ACC112 (cell line): ENCODE data around the gene NOL4.

ENCODE experiments used
- H2AFZ ChIP-seq: fragments of 200-600 bp; sonication (generic); one replicate; pipeline ENCODE4 v1.6.0; 2017; ENCODE audit warnings: antibody characterized with exemption, low read length; ENCODE audit not compliant: unreplicated experiment
- H3K27ac ChIP-seq: fragments of 200-600 bp; sonication (generic); 2 replicates; pipeline ENCODE4 v1.5.1; 2014; ENCODE audit warnings: low read depth, mild to moderate bottlenecking, antibody characterized with exemption, low read length, moderate library complexity
- H3K27me3 ChIP-seq: fragments of 200-600 bp; sonication (generic); 2 replicates; pipeline ENCODE4 v1.6.1; 2014; ENCODE audit warnings: mild to moderate bottlenecking, antibody characterized with exemption, low read length, moderate library complexity, mixed read lengths; ENCODE audit not compliant: insufficient read depth
- H3K36me3 ChIP-seq: fragments of 200-600 bp; sonication (generic); 2 replicates; pipeline ENCODE4 v1.6.1; 2016; ENCODE audit warnings: mild to moderate bottlenecking, antibody characterized with exemption, low read length, moderate library complexity, mixed read lengths; ENCODE audit not compliant: insufficient read depth
- H3K4me1 ChIP-seq: fragments of 200-600 bp; sonication (generic); one replicate; pipeline ENCODE4 v1.6.1; 2016; ENCODE audit warnings: low read length, mixed read lengths; ENCODE audit not compliant: insufficient read depth, unreplicated experiment, control insufficient read depth
- H3K4me3 ChIP-seq: fragments of 200-600 bp; sonication (generic); 2 replicates; pipeline ENCODE4 v1.5.1; 2014; ENCODE audit warnings: mild to moderate bottlenecking, low read depth, low read length
- H3K79me2 ChIP-seq: fragments of 200-600 bp; sonication (generic); one replicate; pipeline ENCODE4 v1.6.0; 2016; ENCODE audit warnings: low read length; ENCODE audit not compliant: control insufficient read depth, unreplicated experiment, insufficient read depth

The NOL4 gene

DNA sequence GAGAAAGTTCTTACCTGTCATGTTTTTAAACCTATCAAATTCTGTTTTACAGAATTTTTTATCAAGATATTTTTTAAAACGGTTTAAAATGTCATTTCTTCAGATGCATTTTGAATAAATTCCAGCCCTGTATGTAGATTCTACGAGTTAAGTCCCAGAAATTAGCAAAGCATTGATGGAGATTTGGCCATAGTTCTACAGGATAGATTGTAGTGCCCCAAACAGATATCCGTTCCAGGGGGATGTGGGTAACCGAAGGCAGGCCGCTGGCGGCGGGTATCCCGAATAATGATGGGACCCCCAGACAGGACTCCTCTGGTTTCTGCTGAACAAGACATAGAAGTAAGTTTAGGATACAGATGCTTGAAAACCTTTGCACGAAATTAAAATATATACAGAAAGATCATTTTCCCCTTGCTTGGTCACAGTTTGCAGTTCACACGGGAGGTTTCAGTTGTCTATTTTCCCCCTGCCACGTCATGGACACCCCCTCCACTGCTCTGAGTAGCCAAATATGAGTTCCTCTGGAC, 755 bp downstream of the NOL4 start:
- peaks cover 8% of the 10 kb centered on the region for H3K4me1 ChIP-seq
- H3K4me3 ChIP-seq, result peak overlapping the region; percentile 79
- peaks cover 99% of the 10 kb centered on the region for H3K27me3 ChIP-seq
- H2AFZ ChIP-seq, result peak overlapping the region; percentile 91
- H3K36me3 ChIP-seq, result no peaks in the 10 kb centered on the region
- no peaks in the 10 kb centered on the region for H3K79me2 ChIP-seq
- H3K27ac ChIP-seq, result no peak overlapping the region

DNA sequence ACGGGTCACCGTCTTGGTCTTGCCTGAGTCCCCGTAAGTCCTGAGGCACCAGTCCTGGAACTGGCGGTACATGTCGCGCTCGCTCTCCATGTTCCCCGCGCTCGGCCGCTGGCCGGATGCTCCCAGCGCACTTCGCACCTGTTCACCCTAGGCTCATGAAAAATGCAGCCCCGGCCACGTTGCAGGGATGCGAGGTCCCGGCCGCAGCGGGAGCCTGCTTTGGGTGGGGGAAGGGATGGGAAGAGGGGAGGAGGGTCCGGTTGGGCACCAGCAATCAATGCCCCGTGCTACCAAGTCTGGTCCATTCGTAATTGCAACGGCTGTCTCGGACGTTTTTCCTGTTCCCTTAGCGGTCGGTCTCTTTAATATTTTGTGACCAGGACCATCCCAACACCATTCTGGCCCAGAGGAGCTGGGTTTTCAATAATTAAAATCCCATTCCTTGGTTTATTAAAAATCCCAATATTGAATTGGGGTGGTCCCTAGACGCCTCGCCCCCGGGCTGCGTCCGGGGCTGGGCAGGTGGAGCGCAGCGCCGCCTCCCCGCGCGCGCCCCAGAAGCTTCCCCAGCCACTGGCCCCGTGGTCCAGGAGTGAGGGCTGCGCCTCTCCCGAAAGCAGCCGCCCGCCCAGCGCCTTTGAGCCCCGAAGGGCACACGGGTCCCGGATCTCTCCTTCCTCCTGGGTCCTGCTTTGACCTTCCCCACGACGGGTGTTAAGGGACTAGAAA, 1.4 kb downstream of the NOL4 start:
- peak overlapping the region; percentile 30 for H2AFZ ChIP-seq

DNA sequence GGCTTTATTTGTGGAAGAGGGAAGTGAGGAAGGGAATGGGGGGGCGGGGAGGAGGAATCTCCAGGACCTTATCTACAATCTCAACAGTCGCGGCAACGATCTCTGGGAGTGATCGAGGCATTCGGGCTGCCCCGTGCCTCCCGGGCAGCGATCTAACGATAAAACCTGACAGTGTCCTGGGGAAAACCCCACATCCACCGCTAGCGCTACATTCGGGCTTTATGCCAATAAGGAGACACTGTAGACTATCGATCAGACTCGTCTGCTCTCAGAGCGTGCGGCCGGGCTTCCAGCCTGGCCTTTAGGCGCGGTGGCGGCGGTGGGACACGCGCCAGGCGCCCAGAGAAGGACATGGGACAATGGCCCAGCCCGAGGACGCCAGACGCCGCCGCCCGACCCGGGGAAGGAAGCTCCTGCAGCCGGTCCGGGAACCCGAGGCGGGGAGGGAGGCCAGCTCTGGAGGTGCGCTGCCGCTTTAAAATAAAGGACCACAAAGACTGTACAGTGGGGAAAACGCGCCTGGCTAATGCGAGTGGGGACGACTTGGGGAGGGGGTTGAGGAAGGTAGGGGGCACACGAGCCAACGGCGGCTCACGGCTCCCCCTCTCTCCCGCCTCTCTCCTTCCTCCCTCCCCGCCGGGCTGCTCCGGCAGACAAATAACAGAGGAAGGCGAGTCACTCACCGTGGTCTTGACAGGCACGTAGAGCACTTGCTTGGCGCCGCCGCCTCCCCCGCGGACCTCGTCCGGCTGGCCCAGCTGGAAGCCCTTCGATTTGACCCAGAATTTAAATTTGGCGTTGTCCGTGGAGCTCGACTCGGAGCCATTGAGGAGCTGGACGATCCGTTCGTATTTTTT, 2.2 kb downstream of the NOL4 start:
- peak overlapping the region; percentile 39 for H2AFZ ChIP-seq
- no peak overlapping the region for H3K27ac ChIP-seq
- peak overlapping the region; percentile 79 for H3K4me3 ChIP-seq
- no peaks in the 10 kb centered on the region for H3K79me2 ChIP-seq
- no peaks in the 10 kb centered on the region for H3K36me3 ChIP-seq
- peaks cover 99% of the 10 kb centered on the region for H3K27me3 ChIP-seq
- peaks cover 8% of the 10 kb centered on the region for H3K4me1 ChIP-seq

More for the DNA sequence above, 1.4 kb downstream of the NOL4 start:
- Histone ChIP-seq H3K27ac (no peak overlapping the region), H3K4me1 (peaks cover 8% of the 10 kb centered on the region), H3K27me3 (peaks cover 99% of the 10 kb centered on the region), H3K4me3 (peak overlapping the region; percentile 79), H3K79me2 (no peaks in the 10 kb centered on the region), H3K36me3 (no peaks in the 10 kb centered on the region)

DNA sequence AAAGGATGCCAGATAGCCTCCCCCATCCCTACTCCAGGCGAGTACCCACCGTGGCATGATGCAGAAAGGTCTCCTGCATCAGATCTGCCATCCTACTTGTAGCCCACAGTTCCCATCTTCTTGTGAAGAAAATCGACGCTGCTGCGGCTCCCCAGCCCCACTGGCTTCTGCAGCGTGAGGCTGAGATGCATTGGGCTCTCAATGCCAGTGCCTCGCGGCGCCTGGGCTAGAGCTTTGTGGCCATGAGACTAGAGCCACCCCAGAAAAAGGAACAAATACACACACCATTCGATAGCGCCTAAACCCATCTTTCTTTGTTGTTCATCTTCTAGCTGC, 2.8 kb downstream of the NOL4 start:
- peak overlapping the region; percentile 79 for H3K4me3 ChIP-seq
- peaks cover 93% of the 10 kb centered on the region for H3K27me3 ChIP-seq
- no peaks in the 10 kb centered on the region for H3K36me3 ChIP-seq
- H2AFZ ChIP-seq, result no peak overlapping the region
- H3K79me2 ChIP-seq, result no peaks in the 10 kb centered on the region
- H3K27ac ChIP-seq, result no peak overlapping the region
- peaks cover 8% of the 10 kb centered on the region for H3K4me1 ChIP-seq

DNA sequence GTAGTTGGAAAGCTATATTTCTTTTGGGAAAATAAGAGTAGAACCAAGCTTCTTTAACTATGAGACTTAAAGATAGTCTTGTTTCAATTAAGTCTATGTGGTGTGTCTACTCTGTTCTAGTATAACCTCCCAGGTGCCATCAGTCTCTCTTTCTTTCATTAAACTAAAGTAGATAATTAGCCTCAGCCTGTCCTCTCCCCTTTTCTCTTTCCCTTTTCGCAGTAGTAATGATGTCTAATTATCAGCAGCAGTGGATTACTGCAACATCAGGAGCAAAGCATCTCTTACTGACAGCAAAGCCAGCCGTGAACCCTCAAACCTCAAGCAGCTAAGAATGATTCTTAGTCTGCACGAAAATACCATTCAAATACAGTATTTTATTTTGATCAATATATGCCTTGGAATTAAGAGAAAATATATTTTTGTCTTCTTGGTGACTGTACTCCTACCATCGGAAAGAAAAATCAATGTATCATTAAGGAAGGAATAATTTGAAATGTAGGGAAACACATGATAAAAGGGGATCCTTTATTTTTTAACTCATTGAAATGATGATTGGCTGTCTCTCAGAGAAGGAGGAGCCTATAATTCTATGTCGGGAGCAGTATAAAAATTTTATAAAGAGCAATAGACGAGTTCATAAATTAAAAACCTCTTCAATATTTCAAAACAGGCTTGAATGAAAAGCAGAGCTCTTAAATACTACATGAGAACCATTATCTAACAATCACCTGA, 4.5 kb downstream of the NOL4 start:
- Histone ChIP-seq H3K4me3 (no peak overlapping the region), H3K27me3 (peaks cover 85% of the 10 kb centered on the region), H2AFZ (no peak overlapping the region), H3K79me2 (no peaks in the 10 kb centered on the region), H3K4me1 (peaks cover 8% of the 10 kb centered on the region), H3K36me3 (no peaks in the 10 kb centered on the region), H3K27ac (no peak overlapping the region)

DNA sequence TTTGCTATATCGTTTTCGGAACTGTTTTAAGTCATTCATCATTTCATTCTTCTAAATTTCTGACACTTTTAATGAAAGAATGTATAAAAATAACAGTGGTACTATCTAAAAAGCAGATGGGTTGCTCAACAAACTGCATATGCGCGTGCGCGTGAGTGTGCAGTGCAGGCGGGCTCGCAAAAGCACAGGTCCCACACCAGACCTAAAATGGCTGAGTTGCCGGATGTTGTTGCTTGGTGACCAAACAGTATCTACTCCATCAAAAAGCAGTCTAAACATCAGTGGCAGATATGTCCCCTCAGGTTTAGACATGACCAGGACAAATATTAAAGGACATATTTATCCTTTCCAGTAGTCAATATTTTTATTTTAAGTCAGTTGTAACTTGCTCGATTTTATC, 5.1 kb downstream of the NOL4 start:
- Histone ChIP-seq H3K27me3 (peaks cover 85% of the 10 kb centered on the region), H2AFZ (no peak overlapping the region)

DNA sequence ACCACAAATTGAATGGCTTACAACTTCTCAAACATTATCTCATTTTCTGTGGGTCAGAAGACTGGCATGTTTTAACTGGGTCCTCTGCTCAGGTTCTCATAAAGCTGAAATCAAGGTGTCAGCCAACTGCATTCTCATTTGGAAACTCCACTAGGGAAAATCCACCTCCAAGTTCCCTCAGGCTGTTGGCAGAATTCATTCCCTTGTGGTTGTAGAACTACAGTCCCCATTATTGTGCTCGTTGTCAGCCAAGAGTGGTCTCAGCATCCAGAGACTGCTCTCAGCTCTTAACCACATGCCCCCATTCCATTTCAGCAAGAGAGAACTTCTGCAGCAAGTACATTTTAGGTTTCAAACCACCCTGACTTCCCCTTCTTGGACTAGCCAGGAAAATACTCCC, 12.2 kb downstream of the NOL4 start:
- Histone ChIP-seq H3K79me2 (no peaks in the 10 kb centered on the region), H3K4me3 (no peak overlapping the region), H3K4me1 (no peaks in the 10 kb centered on the region), H3K27ac (no peak overlapping the region), H3K36me3 (no peaks in the 10 kb centered on the region), H2AFZ (no peak overlapping the region), H3K27me3 (peaks cover 31% of the 10 kb centered on the region)

More for the DNA sequence above, 5.1 kb downstream of the NOL4 start:
- no peak overlapping the region for H3K4me3 ChIP-seq
- H3K4me1 ChIP-seq, result peaks cover 8% of the 10 kb centered on the region
- no peaks in the 10 kb centered on the region for H3K79me2 ChIP-seq
- H3K36me3 ChIP-seq, result no peaks in the 10 kb centered on the region
- H3K27ac ChIP-seq, result no peak overlapping the region

DNA sequence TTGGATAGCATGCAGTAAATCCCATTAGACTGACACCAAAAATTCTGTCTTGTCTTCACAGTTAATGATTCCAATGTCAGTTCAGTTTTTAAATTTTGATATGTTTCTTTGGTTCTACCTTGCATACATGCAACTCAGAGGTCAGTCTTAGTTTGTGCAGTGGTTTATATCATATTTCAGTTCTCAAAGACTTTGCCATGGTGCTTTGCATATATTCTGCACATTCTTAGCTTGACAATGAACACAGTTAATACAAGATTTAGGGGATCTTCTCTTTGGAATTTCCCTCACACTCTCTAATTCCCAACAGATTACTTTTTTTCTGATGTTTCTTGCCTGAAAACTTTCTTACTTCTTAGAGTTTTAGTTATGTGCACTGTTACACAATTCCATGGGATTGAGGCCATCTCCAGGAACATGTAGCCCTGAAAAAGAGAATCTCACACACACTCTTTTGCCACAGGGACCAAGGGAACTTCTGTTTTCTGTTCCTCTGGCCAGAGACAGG, 17.3 kb downstream of the NOL4 start:
- Histone ChIP-seq H2AFZ (no peak overlapping the region), H3K27ac (no peak overlapping the region), H3K4me3 (no peak overlapping the region), H3K79me2 (no peaks in the 10 kb centered on the region), H3K36me3 (no peaks in the 10 kb centered on the region), H3K27me3 (peaks cover 36% of the 10 kb centered on the region), H3K4me1 (no peaks in the 10 kb centered on the region)

DNA sequence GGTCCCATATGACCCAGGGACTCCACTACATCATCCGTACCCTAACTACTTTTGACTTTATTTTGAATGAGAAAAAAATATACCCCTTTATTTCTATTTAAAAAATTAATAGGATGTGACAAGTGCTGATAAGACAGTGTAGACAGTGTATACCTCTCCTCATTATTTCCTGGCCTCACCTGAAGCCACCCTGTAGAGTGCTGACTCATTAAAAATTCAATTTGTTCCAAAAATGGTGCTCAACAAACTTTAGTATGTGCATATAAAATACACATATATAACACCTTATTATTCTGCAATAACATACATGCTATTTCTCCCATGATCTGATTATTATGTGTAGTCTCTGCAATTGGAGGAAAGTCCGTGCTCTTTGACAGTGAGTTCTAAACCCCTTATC, 20.8 kb downstream of the NOL4 start:
- H3K36me3 ChIP-seq, result no peaks in the 10 kb centered on the region
- no peaks in the 10 kb centered on the region for H3K79me2 ChIP-seq
- H3K4me1 ChIP-seq, result no peaks in the 10 kb centered on the region
- H3K27ac ChIP-seq, result no peak overlapping the region
- H3K27me3 ChIP-seq, result peaks cover 45% of the 10 kb centered on the region
- H2AFZ ChIP-seq, result no peak overlapping the region
- H3K4me3 ChIP-seq, result no peak overlapping the region

DNA sequence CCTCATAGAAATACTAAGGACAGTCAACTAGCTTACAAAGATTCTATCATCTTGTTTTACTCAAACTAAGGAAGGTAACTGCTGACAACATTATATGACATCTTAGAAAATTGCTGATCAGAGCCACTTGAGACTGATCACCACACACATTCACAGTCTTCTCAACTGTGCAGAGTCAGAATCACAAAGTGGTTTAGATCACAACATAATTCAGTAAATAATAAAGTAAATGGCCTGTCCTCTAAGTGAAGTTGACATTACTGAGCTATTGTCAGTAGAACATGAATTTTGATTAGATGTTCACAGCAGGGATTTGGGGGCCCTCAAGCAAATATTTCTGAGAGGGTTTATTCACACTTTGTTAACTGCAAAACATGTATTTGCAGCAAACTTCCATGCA, 28.5 kb downstream of the NOL4 start:
- no peaks in the 10 kb centered on the region for H3K4me1 ChIP-seq
- no peaks in the 10 kb centered on the region for H3K36me3 ChIP-seq
- H2AFZ ChIP-seq, result no peak overlapping the region
- H3K79me2 ChIP-seq, result no peaks in the 10 kb centered on the region
- H3K27me3 ChIP-seq, result peaks cover 54% of the 10 kb centered on the region
- no peak overlapping the region for H3K27ac ChIP-seq
- H3K4me3 ChIP-seq, result no peak overlapping the region
